GM12875 (cell line): ENCODE measurements around the gene TCHHL1.

ENCODE experiments used
- H3K4me3 ChIP-seq: one replicate; pipeline ENCODE4 v1.5.1; 2011; ENCODE audit warnings: low read depth, low read length, control low read depth
- CTCF ChIP-seq: IDR thresholded peaks from 2 replicates; pipeline ENCODE4 v1.5.1; 2011; ENCODE audit warnings: low read depth, mild to moderate bottlenecking, control low read depth, inconsistent platforms, low read length, moderate library complexity, borderline replicate concordance; ENCODE audit not compliant: insufficient read depth

The TCHHL1 gene

GRCh38 chr1:152067150-152067549, 21.7 kb downstream of the TCHHL1 start:
- H3K4me3 ChIP-seq, result no peak overlapping the region
- TF ChIP-seq CTCF, result no peak

- no peak overlapping the region for H3K4me3 ChIP-seq
- TF ChIP-seq CTCF, result no peak
Observed at GRCh38 chr1:152061952-152062351, 26.9 kb downstream of the TCHHL1 start.

GRCh38 chr1:152053375-152053774, 35.5 kb downstream of the TCHHL1 start:
- TF ChIP-seq CTCF, result no peak

GRCh38 chr1:152052606-152053005, 36.3 kb downstream of the TCHHL1 start:
- peak; percentile 79 for TF ChIP-seq CTCF
- H3K4me3 ChIP-seq, result no peak overlapping the region

More at GRCh38 chr1:152053375-152053774, 35.5 kb downstream of the TCHHL1 start:
- H3K4me3 ChIP-seq, result no peak overlapping the region

GRCh38 chr1:152050886-152051675, 37.8 kb downstream of the TCHHL1 start:
- H3K4me3 ChIP-seq, result no peak overlapping the region
- TF ChIP-seq CTCF, result no peak

- no peak overlapping the region for H3K4me3 ChIP-seq
- TF ChIP-seq CTCF, result no peak
Observed at GRCh38 chr1:152049291-152050083, 39.4 kb downstream of the TCHHL1 start.
